HepG2 (cell line): Measurements from ENCODE around the gene SEC14L1. TPM values are rescaled to one million over a fixed set of nuclear protein-coding genes. Genes with fewer than 3 reads are reported as not detected.

Experiments
- CBFB ChIP-seq: sonication (generic); formaldehyde crosslinking; IDR thresholded peaks from 2 replicates; pipeline ENCODE4 v1.4.0; 2020; ENCODE audit warnings: missing genetic modification reagents
- CCAR2 ChIP-seq: fragments of 200-400 bp; formaldehyde crosslinking; optimal IDR thresholded peaks from 2 replicates; pipeline ENCODE3; 2018; ENCODE audit warnings: low read depth, mild to moderate bottlenecking, low read length, moderate library complexity
- DNMT3B ChIP-seq: conservative IDR thresholded peaks from 2 replicates; pipeline ENCODE4 v1.6.1; 2016; ENCODE audit warnings: missing biosample characterization, control low read depth
- FOXK2 ChIP-seq: fragments of 450-650 bp; IDR thresholded peaks from 2 replicates; pipeline ENCODE4 v1.6.1; 2016
- GATAD1 ChIP-seq: IDR thresholded peaks from 2 replicates; pipeline ENCODE4 v1.6.1; 2016; ENCODE audit warnings: missing genetic modification reagents, missing compliant biosample characterization
- HDAC1 ChIP-seq: sonication (generic); formaldehyde crosslinking; IDR thresholded peaks from 2 replicates; pipeline ENCODE4 v1.5.1; 2020; ENCODE audit warnings: mild to moderate bottlenecking, missing genetic modification reagents
- HOXA3 ChIP-seq: sonication (generic); formaldehyde crosslinking; IDR thresholded peaks from 2 replicates; pipeline ENCODE4 v1.5.0; 2020; ENCODE audit warnings: missing genetic modification reagents
- MIER3 ChIP-seq: IDR thresholded peaks from 2 replicates; pipeline ENCODE4 v1.6.1; 2016; ENCODE audit warnings: missing compliant biosample characterization, borderline replicate concordance
- RCOR2 ChIP-seq: IDR thresholded peaks from 2 replicates; pipeline ENCODE4 v1.6.1; 2016; ENCODE audit warnings: missing biosample characterization, missing genetic modification reagents
- SIN3A ChIP-seq: IDR thresholded peaks from 2 replicates; pipeline ENCODE4 v1.6.1; 2011; ENCODE audit warnings: low read depth, mild to moderate bottlenecking, control low read depth, low read length, borderline replicate concordance
- TARDBP ChIP-seq: sonication (generic); formaldehyde crosslinking; IDR thresholded peaks from 2 replicates; pipeline ENCODE4 v1.8.0; 2022; ENCODE audit warnings: mild to moderate bottlenecking, missing genetic modification reagents
- TEAD2 ChIP-seq: sonication (generic); formaldehyde crosslinking; IDR thresholded peaks from 2 replicates; pipeline ENCODE4 v1.9.0; 2021; ENCODE audit warnings: missing genetic modification reagents
- TGIF2 ChIP-seq: IDR thresholded peaks from 2 replicates; pipeline ENCODE4 v1.6.1; 2016; ENCODE audit warnings: control low read depth, missing compliant biosample characterization
- THAP11 ChIP-seq: IDR thresholded peaks from 2 replicates; pipeline ENCODE4 v1.6.1; 2016; ENCODE audit warnings: missing biosample characterization, missing genetic modification reagents
- ZBTB38 ChIP-seq: sonication (generic); formaldehyde crosslinking; IDR thresholded peaks from 2 replicates; pipeline ENCODE4 v1.5.1; 2020; ENCODE audit warnings: mild to moderate bottlenecking, missing genetic modification reagents
- ZKSCAN8 ChIP-seq: IDR thresholded peaks from 2 replicates; pipeline ENCODE4 v1.6.1; 2016; ENCODE audit warnings: borderline replicate concordance, missing genetic modification reagents, missing compliant biosample characterization
- ZNF331 ChIP-seq: sonication (generic); formaldehyde crosslinking; IDR thresholded peaks from 2 replicates; pipeline ENCODE4 v1.4.0; 2020; ENCODE audit warnings: missing genetic modification reagents
- ZNF614 ChIP-seq: IDR thresholded peaks from 2 replicates; pipeline ENCODE4 v1.6.1; 2018; ENCODE audit warnings: missing biosample characterization, missing genetic modification reagents, inconsistent platforms, borderline replicate concordance
- polyA plus RNA-seq, 8 experiments: library from polyadenylated mRNA; depleted of rRNA in 3 of 8; stranded (reverse) in 7 of 8; unstranded in 1 of 8; fragments of >200 nt; fragmentation: Illumina TruSeq in 4 of 8; extraction: Trizol in 4 of 8; gene quantifications; 2 replicates each; pipeline versions ENCODE4 v1.2.1 to v1.2.3, GENCODE V29; 2011 to 2016; ENCODE audit warnings: low read depth in 4 of 8, missing spikeins in 1 of 8, mixed read lengths in 1 of 8; ENCODE audit not compliant: insufficient read depth in 1 of 8
- total RNA-seq, 5 experiments: library from RNA; depleted of rRNA; stranded (reverse); fragments of >200 nt; fragmentation: Illumina TruSeq; extraction: Trizol; gene quantifications; 2 replicates each; pipeline ENCODE4 v1.2.3, GENCODE V29; 2016; ENCODE audit warnings: low read depth in 1 of 5
- TF ChIP-seq, protein P1 (sequence below): IDR thresholded peaks from 2 replicates; pipeline ENCODE4 v1.6.1; 2016; ENCODE audit warnings: low read depth, borderline replicate concordance
- TF ChIP-seq, protein P2 (sequence below): IDR thresholded peaks from 2 replicates; pipeline ENCODE4 v1.4.0; 2020; ENCODE audit warnings: mild to moderate bottlenecking, missing genetic modification reagents
- TF ChIP-seq, protein P3 (sequence below): sonication (generic); formaldehyde crosslinking; IDR thresholded peaks from 2 replicates; pipeline ENCODE4 v1.4.0; 2020; ENCODE audit warnings: missing genetic modification reagents
- TF ChIP-seq, protein P4 (sequence below): sonication (generic); formaldehyde crosslinking; IDR thresholded peaks from 2 replicates; pipeline ENCODE4 v1.9.0; 2022; ENCODE audit warnings: missing genetic modification reagents, mild to moderate bottlenecking, borderline replicate concordance

SEC14L1 gene
- total and polyA plus RNA-seq, 2 of the 13 experiments (the other 11 are each of a cell fraction or from before 2014, with no cell fraction given) = 26.3 to 43.9 TPM

DNA sequence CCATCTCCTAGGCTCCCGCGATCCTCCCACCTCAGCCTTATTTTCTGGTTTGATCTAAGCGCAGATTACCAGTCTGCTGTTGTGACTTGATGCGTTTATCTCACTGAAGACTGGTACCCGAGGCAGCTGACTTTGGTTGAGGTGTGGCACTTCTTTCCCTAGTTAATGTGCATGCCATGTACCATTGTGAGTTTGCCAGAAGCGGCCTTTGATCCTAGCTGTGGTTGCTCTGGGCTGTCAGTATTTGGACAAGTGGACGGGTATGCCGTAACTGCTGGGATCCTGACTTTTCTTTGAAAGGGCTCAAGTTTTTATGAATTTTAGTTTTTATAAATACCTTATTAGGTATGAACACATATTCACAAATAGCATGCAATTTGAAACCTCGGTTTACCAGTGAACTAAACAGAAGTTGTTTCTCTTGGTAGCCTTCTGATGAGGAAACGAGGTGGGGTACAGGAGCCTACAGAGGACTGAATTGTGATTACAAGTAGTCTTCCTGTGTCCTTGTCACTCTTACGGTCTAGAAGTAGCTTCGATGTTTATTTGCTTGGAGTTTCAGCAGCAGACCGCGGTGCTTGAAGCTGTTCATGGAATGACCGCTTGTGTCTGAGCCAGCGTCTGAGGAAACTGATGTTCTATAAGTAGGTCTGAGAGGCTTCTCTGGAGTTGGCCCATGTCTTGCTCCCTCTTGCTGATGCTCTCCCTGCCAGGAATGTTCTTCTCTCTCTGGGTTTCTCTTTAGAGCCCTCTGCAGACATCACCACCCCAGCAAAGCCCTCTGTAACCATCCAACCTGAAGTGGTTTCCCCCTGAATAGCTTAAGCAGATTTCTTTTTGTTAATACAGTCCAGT lies 40.0 kb downstream of the SEC14L1 start (continued):
- 0 out of 2 replicates have a peak, but pooled peaks have one; percentile 56 for TF ChIP-seq DNMT3B (CRISPR knock-in tag)
- TF ChIP-seq TGIF2 (CRISPR knock-in tag) = 0 out of 2 replicates have a peak, but pooled peaks have one; percentile 53
- 0 out of 2 replicates have a peak, but pooled peaks have one; percentile 15 for TF ChIP-seq MIER3 (CRISPR knock-in tag)
- no peak for TF ChIP-seq FOXK2
- peak; percentile 59; the same call in 1 of the 2 replicates for TF ChIP-seq ZNF331 (CRISPR knock-in tag)
- peak; percentile 59 for TF ChIP-seq HDAC1 (CRISPR knock-in tag)
- TF ChIP-seq TEAD2 = no peak
- TF ChIP-seq ZBTB38 = 0 out of 2 replicates have a peak, but pooled peaks have one; percentile 49
- TF ChIP-seq RCOR2 (CRISPR knock-in tag) = peak; percentile 76; the same call in 1 of the 2 replicates
- TF ChIP-seq, protein P1, sequence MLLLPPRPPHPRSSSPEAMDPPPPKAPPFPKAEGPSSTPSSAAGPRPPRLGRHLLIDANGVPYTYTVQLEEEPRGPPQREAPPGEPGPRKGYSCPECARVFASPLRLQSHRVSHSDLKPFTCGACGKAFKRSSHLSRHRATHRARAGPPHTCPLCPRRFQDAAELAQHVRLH (CRISPR knock-in tag) = peak; percentile 42; the same call in 1 of the 2 replicates
- peak; percentile 29; the same call in 1 of the 2 replicates for TF ChIP-seq THAP11 (CRISPR knock-in tag)
- TF ChIP-seq ZNF614 = 0 out of 2 replicates have a peak, but pooled peaks have one; percentile 53
- TF ChIP-seq, protein P2, sequence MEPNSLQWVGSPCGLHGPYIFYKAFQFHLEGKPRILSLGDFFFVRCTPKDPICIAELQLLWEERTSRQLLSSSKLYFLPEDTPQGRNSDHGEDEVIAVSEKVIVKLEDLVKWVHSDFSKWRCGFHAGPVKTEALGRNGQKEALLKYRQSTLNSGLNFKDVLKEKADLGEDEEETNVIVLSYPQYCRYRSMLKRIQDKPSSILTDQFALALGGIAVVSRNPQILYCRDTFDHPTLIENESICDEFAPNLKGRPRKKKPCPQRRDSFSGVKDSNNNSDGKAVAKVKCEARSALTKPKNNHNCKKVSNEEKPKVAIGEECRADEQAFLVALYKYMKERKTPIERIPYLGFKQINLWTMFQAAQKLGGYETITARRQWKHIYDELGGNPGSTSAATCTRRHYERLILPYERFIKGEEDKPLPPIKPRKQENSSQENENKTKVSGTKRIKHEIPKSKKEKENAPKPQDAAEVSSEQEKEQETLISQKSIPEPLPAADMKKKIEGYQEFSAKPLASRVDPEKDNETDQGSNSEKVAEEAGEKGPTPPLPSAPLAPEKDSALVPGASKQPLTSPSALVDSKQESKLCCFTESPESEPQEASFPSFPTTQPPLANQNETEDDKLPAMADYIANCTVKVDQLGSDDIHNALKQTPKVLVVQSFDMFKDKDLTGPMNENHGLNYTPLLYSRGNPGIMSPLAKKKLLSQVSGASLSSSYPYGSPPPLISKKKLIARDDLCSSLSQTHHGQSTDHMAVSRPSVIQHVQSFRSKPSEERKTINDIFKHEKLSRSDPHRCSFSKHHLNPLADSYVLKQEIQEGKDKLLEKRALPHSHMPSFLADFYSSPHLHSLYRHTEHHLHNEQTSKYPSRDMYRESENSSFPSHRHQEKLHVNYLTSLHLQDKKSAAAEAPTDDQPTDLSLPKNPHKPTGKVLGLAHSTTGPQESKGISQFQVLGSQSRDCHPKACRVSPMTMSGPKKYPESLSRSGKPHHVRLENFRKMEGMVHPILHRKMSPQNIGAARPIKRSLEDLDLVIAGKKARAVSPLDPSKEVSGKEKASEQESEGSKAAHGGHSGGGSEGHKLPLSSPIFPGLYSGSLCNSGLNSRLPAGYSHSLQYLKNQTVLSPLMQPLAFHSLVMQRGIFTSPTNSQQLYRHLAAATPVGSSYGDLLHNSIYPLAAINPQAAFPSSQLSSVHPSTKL (CRISPR knock-in tag) = peak; percentile 51; the same call in 1 of the 2 replicates
- TF ChIP-seq, protein P3, sequence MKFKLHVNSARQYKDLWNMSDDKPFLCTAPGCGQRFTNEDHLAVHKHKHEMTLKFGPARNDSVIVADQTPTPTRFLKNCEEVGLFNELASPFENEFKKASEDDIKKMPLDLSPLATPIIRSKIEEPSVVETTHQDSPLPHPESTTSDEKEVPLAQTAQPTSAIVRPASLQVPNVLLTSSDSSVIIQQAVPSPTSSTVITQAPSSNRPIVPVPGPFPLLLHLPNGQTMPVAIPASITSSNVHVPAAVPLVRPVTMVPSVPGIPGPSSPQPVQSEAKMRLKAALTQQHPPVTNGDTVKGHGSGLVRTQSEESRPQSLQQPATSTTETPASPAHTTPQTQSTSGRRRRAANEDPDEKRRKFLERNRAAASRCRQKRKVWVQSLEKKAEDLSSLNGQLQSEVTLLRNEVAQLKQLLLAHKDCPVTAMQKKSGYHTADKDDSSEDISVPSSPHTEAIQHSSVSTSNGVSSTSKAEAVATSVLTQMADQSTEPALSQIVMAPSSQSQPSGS = 0 out of 2 replicates have a peak, but pooled peaks have one; percentile 42
- TF ChIP-seq ZKSCAN8 = 0 out of 2 replicates have a peak, but pooled peaks have one; percentile 46
- TF ChIP-seq TARDBP (CRISPR knock-in tag) = 0 out of 2 replicates have a peak, but pooled peaks have one; percentile 15
- TF ChIP-seq HOXA3 (CRISPR knock-in tag) = peak; percentile 68
- TF ChIP-seq GATAD1 (CRISPR knock-in tag) = 0 out of 2 replicates have a peak, but pooled peaks have one; percentile 23
- TF ChIP-seq, protein P4, sequence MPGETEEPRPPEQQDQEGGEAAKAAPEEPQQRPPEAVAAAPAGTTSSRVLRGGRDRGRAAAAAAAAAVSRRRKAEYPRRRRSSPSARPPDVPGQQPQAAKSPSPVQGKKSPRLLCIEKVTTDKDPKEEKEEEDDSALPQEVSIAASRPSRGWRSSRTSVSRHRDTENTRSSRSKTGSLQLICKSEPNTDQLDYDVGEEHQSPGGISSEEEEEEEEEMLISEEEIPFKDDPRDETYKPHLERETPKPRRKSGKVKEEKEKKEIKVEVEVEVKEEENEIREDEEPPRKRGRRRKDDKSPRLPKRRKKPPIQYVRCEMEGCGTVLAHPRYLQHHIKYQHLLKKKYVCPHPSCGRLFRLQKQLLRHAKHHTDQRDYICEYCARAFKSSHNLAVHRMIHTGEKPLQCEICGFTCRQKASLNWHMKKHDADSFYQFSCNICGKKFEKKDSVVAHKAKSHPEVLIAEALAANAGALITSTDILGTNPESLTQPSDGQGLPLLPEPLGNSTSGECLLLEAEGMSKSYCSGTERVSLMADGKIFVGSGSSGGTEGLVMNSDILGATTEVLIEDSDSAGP (CRISPR knock-in tag) = 0 out of 2 replicates have a peak, but pooled peaks have one; percentile 25
- peak; percentile 37; the same call in 1 of the 2 replicates for TF ChIP-seq SIN3A
- TF ChIP-seq CCAR2 = no peak
- peak; percentile 24; the same call in 1 of the 2 replicates for TF ChIP-seq CBFB (CRISPR knock-in tag)
